ENCODE results near the gene MEOX2.

Gene MEOX2

GRCh38 chr7:15686295-15686956 lies at the start of gene MEOX2:
Gene MEOX2, minus strand, starts transcription at chr7:15686683. Its CDS starts 281 bp downstream, at chr7:15686402.
- no peak for DNase-seq (ENCODE audit: low read depth in 2 of 2, low spot score in 1 of 2)

- no peak for DNase-seq (ENCODE audit: low read depth in 2 of 2, low spot score in 1 of 2)
Observed at GRCh38 chr7:15729746-15730145, 43.3 kb upstream of the MEOX2 start.

DNA sequence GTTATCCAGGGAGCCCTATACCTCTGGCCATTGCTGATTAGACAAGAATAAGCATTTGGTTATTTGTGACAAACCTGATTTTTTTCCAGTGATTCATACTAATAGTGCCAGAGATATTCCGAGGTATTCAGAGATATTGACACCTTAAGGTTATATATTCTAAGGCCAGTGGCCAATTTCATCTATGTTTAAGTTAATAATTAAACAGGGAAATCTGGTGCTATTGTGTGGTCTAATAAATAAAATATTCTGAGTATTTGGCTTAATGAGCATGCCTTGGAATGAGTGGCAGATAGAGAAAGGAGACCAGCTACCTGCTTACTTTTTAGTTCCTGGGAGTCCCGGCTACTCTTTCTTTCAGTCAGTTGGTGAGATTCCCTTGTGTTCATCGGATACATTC lies 38.6 kb upstream of the MEOX2 start:
- no peak for DNase-seq (ENCODE audit: low read depth in 2 of 2, low spot score in 1 of 2)

- no peak for DNase-seq (ENCODE audit: low read depth in 2 of 2, low spot score in 1 of 2)
Observed at GRCh38 chr7:15723841-15724240, 37.4 kb upstream of the MEOX2 start.

GRCh38 chr7:15720849-15721471 lies 34.5 kb upstream of the MEOX2 start:
- DNase-seq (ENCODE audit: low read depth in 2 of 2, low spot score in 1 of 2), result no peak

DNA sequence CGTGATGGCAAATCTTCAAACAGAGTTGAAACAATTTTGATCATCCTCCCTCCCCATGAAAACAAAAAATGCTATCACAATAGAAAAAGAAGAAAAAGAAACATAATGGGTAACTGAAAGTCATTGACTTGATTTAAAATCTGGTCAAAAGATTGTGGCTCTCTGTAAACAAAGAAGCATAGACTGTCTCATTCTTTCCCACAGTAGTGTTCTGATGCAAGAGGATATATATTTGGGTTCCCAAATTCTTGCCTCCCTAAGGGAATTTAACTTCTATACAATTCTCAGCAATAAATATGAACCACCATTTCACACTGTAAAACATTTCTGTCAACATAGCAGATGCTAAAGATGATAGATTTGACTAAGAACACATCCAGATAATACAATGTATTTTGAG lies 32.8 kb upstream of the MEOX2 start:
- no peak for DNase-seq (ENCODE audit: low read depth in 2 of 2, low spot score in 1 of 2)

DNA sequence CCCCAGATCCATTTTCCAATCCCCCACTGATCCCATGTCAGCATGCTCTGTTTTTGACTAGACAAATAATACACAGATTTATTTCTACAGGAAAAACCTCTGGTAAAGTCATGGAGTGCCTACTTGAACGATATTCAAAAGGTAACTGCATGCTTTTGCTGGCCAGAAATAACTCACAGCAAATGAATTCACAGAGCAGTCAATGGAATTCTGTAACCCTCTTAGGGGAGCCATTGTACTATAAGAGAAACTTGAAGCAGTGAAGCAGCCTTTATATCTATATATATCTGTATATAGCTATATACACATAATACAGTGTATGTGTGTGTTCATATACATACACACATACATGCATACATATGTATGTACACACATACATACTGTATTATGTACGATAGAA lies 29.0 kb upstream of the MEOX2 start:
- DNase-seq (ENCODE audit: low read depth in 2 of 2, low spot score in 1 of 2), result no peak

GRCh38 chr7:15709978-15710377 lies 23.5 kb upstream of the MEOX2 start:
- DNase-seq (ENCODE audit: low read depth in 2 of 2, low spot score in 1 of 2), result no peak

- no peak for DNase-seq (ENCODE audit: low read depth in 2 of 2, low spot score in 1 of 2)
Observed at GRCh38 chr7:15707570-15707969, 21.1 kb upstream of the MEOX2 start.

- DNase-seq (ENCODE audit: low read depth in 2 of 2, low spot score in 1 of 2), result no peak
Observed at GRCh38 chr7:15703732-15704131, 17.2 kb upstream of the MEOX2 start.

- no peak for DNase-seq (ENCODE audit: low read depth in 2 of 2, low spot score in 1 of 2)
Observed at GRCh38 chr7:15692501-15693020, 6.1 kb upstream of the MEOX2 start.

GRCh38 chr7:15688911-15689310 lies 2.4 kb upstream of the MEOX2 start:
- DNase-seq (ENCODE audit: low read depth in 2 of 2, low spot score in 1 of 2), result no peak

DNA sequence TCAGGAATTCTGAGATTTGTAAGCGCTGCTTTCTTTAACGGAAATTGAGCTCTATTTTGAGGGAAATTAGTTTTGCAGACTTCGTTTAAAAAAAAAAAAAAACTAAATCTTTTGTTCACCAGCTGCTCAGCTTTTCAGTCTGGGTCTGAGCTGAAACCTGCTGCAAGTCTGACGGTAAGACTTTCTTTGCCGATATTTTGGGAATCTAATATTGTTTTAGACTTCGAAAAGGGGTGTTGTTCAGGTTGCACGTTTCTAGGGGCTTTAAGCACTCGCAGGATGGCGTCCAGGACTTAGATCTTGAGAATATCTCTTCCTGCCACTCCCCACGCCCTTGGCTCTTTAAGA lies 1.8 kb upstream of the MEOX2 start:
- DNase-seq (ENCODE audit: low read depth in 2 of 2, low spot score in 1 of 2), result no peak

DNA sequence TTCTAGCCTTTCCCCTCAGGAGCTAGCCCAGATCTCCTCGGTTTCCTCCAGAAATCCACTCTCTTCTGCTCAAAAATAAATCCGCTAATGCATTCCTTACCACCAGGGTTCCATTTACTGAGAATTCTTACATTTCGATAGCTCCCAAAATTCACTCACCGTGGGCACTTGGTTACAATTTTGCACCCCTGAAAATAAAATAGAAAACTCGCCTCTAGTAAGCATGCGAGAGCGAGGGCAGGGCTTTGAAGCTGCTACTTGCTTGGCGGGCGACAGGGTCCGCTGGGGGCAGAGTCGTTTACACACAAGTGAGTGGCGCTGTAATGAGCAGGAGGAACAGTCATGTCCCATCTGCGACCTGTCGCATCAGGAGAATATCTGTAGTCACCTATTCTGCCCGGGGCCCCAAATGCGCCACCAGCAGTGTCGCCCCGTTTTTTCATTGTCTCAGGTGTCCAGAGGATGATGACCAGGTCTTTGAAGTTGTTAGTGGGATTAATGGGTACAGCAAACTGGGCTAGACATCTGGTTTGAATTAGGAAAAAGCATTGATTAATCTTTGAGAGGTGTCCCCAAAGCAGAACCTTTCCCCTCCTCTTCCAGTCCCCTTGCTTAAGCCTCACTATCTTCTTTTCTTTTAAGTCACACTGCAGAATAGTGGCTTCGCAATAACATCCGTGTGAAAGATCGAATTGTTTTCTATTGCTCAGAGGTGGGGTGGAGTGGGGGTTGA lies 1.2 kb upstream of the MEOX2 start:
- no peak for DNase-seq (ENCODE audit: low read depth in 2 of 2, low spot score in 1 of 2)

GRCh38 chr7:15686957-15687545 lies 568 bp upstream of the MEOX2 start:
- DNase-seq (ENCODE audit: low read depth in 2 of 2, low spot score in 1 of 2), result no peak

GRCh38 chr7:15685358-15686294 lies 857 bp downstream of the MEOX2 start:
- DNase-seq (ENCODE audit: low read depth in 2 of 2, low spot score in 1 of 2), result no peak

- no peak for DNase-seq (ENCODE audit: low read depth in 2 of 2, low spot score in 1 of 2)
Observed at GRCh38 chr7:15684871-15685270, 1.6 kb downstream of the MEOX2 start.

DNA sequence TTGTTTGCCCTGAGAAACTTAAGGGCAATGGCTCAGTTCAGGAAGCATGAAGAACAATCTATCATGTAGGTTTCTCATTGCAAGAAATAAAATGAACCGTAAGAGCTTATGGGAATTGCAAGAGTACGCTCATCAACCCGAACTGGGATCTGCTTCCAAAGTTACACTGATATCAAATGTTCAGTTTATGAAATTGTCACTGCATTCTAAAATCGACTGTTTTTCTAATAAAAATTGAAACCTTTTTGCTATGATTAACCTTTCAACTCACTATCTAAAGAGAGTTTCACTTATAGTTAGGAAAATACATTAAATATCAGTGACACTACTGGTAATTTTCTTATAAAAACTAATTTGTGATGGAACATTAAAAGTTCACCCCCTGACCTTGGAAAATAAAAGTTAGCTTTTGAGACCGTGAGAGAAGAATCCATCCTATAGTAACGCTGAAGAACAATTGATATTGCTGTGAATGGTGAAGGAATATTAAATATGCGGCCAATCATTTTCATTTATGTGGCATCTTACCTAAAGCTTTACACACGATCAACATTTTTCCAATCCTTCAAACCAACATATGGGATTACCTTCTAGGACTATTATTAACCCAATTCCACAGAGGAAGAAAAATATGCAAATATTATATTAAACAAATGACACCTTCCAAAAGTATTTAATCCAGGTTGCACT lies 2.2 kb downstream of the MEOX2 start:
- no peak for DNase-seq (ENCODE audit: low read depth in 2 of 2, low spot score in 1 of 2)

- no peak for DNase-seq (ENCODE audit: low read depth in 2 of 2, low spot score in 1 of 2)
Observed at GRCh38 chr7:15682751-15683245, 3.7 kb downstream of the MEOX2 start.

DNA sequence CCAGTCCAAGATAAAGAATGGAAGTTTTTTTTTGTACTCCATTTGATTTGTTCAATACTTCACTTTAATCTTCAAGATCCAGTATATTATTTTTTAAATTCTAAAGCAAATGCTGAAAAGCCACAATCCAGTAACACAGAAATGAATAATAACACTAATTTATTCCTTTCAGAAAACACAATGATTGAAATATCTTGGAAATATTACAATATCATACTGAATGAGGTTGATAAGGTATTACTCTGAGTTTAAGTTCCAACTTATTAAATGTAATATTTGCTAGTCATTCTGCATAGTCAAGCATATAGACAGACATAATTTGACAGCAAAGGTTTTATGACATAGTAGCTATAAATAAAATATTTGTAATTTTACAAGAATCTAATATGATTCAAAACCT lies 4.4 kb downstream of the MEOX2 start:
- DNase-seq (ENCODE audit: low read depth in 2 of 2, low spot score in 1 of 2), result no peak

All from stimulated activated CD8-positive, alpha-beta memory T cell treated with anti-CD3 and anti-CD28 coated beads, Interleukin-4, amount 100 ng/mL, for 1 hour (primary cell).